Activated T-cell treated with anti-CD3 and anti-CD28 coated beads, Interleukin-2, amount 50 U/mL, for 24 hours (primary cell): Measurements from ENCODE around the gene ZNF688.

Experiments
- DNase-seq: peaks from one replicate; pipeline ENCODE4 v3.0.0-alpha.2; 2020
- H3K27ac Mint-ChIP-seq: 2 replicates; pipeline ENCODE4 v1.8.0; 2020; ENCODE audit warnings: mild to moderate bottlenecking, mixed read lengths
- H3K27me3 Mint-ChIP-seq: 2 replicates; pipeline ENCODE4 v1.8.0; 2020; ENCODE audit warnings: mixed read lengths
- H3K36me3 Mint-ChIP-seq: 2 replicates; pipeline ENCODE4 v1.8.0; 2020; ENCODE audit warnings: low read depth, mixed read lengths
- H3K4me1 Mint-ChIP-seq: 2 replicates; pipeline ENCODE4 v1.8.0; 2020; ENCODE audit warnings: low read depth, mixed read lengths
- H3K4me3 Mint-ChIP-seq: 2 replicates; pipeline ENCODE4 v1.8.0; 2020; ENCODE audit warnings: mild to moderate bottlenecking, moderate library complexity, mixed read lengths
- H3K9me3 Mint-ChIP-seq: 2 replicates; pipeline ENCODE4 v1.8.0; 2020; ENCODE audit warnings: mixed read lengths

ZNF688 gene

GRCh38 chr16:30571445-30572322, at the start of gene ZNF688:
TSS of gene ZNF688 (minus strand) at chr16:30571714. CDS start at chr16:30571629, 85 bp downstream.
- H3K36me3 Mint-ChIP-seq, result peaks cover 9% of the 10 kb centered on the region
- no peaks in the 10 kb centered on the region for H3K9me3 Mint-ChIP-seq
- peak within 1 kb of the TSS; percentile 89 for H3K4me3 Mint-ChIP-seq
- H3K4me1 Mint-ChIP-seq, result peaks cover 63% of the 10 kb centered on the region
- peak; percentile 91 for DNase-seq
- no peaks in the 10 kb centered on the region for H3K27me3 Mint-ChIP-seq
- peak within 1 kb of the TSS; percentile 91 for H3K27ac Mint-ChIP-seq

- no peak overlapping the region for H3K4me3 Mint-ChIP-seq
- H3K36me3 Mint-ChIP-seq, result no peaks in the 10 kb centered on the region
- H3K9me3 Mint-ChIP-seq, result no peaks in the 10 kb centered on the region
- no peaks in the 10 kb centered on the region for H3K4me1 Mint-ChIP-seq
- H3K27ac Mint-ChIP-seq, result no peak overlapping the region
- no peaks in the 10 kb centered on the region for H3K27me3 Mint-ChIP-seq
- no peak for DNase-seq
Measured at GRCh38 chr16:30620169-30620568, 48.7 kb upstream of the ZNF688 start.

GRCh38 chr16:30619638-30620037, 48.1 kb upstream of the ZNF688 start:
- Mint-ChIP-seq H3K9me3 (no peaks in the 10 kb centered on the region), H3K4me3 (no peak overlapping the region), H3K4me1 (no peaks in the 10 kb centered on the region), H3K36me3 (no peaks in the 10 kb centered on the region), H3K27me3 (no peaks in the 10 kb centered on the region), H3K27ac (no peak overlapping the region)
- DNase-seq, result no peak

- no peaks in the 10 kb centered on the region for H3K27me3 Mint-ChIP-seq
- no peak overlapping the region for H3K27ac Mint-ChIP-seq
- DNase-seq, result no peak
- H3K36me3 Mint-ChIP-seq, result no peaks in the 10 kb centered on the region
- no peak overlapping the region for H3K4me3 Mint-ChIP-seq
- H3K9me3 Mint-ChIP-seq, result no peaks in the 10 kb centered on the region
- no peaks in the 10 kb centered on the region for H3K4me1 Mint-ChIP-seq
Measured at GRCh38 chr16:30619202-30619601, 47.7 kb upstream of the ZNF688 start.

GRCh38 chr16:30615358-30616091, 44.0 kb upstream of the ZNF688 start:
- Mint-ChIP-seq H3K9me3 (no peaks in the 10 kb centered on the region), H3K4me3 (no peak overlapping the region), H3K27ac (no peak overlapping the region), H3K4me1 (peaks cover 6% of the 10 kb centered on the region), H3K36me3 (peaks cover under 1% of the 10 kb centered on the region), H3K27me3 (no peaks in the 10 kb centered on the region)
- DNase-seq, result peak; percentile 78

- peak within 1 kb of the TSS; percentile 93 for H3K4me3 Mint-ChIP-seq
- H3K9me3 Mint-ChIP-seq, result no peaks in the 10 kb centered on the region
- peaks cover 22% of the 10 kb centered on the region for H3K4me1 Mint-ChIP-seq
- H3K27ac Mint-ChIP-seq, result peak within 1 kb of the TSS; percentile 98
- H3K27me3 Mint-ChIP-seq, result no peaks in the 10 kb centered on the region
- peak; percentile 97 for DNase-seq
- H3K36me3 Mint-ChIP-seq, result peaks cover 45% of the 10 kb centered on the region
Measured at GRCh38 chr16:30609926-30610839, 38.7 kb upstream of the ZNF688 start, which contains the start of gene ZNF689. TSS of gene ZNF689 (minus strand) at chr16:30610389. CDS start at chr16:30610041, 348 bp downstream.

GRCh38 chr16:30609002-30609925, 37.8 kb upstream of the ZNF688 start:
- peaks cover 54% of the 10 kb centered on the region for H3K36me3 Mint-ChIP-seq
- H3K4me3 Mint-ChIP-seq, result peak overlapping the region; percentile 93
- H3K4me1 Mint-ChIP-seq, result peaks cover 22% of the 10 kb centered on the region
- peak; percentile 80 for DNase-seq
- H3K9me3 Mint-ChIP-seq, result no peaks in the 10 kb centered on the region
- H3K27me3 Mint-ChIP-seq, result no peaks in the 10 kb centered on the region
- peak overlapping the region; percentile 98 for H3K27ac Mint-ChIP-seq

- peaks cover 78% of the 10 kb centered on the region for H3K36me3 Mint-ChIP-seq
- H3K4me1 Mint-ChIP-seq, result peaks cover 22% of the 10 kb centered on the region
- no peaks in the 10 kb centered on the region for H3K9me3 Mint-ChIP-seq
- no peaks in the 10 kb centered on the region for H3K27me3 Mint-ChIP-seq
- H3K27ac Mint-ChIP-seq, result no peak overlapping the region
- DNase-seq, result no peak
- H3K4me3 Mint-ChIP-seq, result no peak overlapping the region
Measured at GRCh38 chr16:30606004-30606403, 34.5 kb upstream of the ZNF688 start.

GRCh38 chr16:30605158-30605557, 33.6 kb upstream of the ZNF688 start:
- H3K36me3 Mint-ChIP-seq, result peaks cover 74% of the 10 kb centered on the region
- H3K9me3 Mint-ChIP-seq, result no peaks in the 10 kb centered on the region
- H3K27ac Mint-ChIP-seq, result no peak overlapping the region
- no peaks in the 10 kb centered on the region for H3K27me3 Mint-ChIP-seq
- no peak for DNase-seq
- peaks cover 16% of the 10 kb centered on the region for H3K4me1 Mint-ChIP-seq
- H3K4me3 Mint-ChIP-seq, result no peak overlapping the region

- no peaks in the 10 kb centered on the region for H3K27me3 Mint-ChIP-seq
- no peak overlapping the region for H3K27ac Mint-ChIP-seq
- H3K4me3 Mint-ChIP-seq, result no peak overlapping the region
- peaks cover 72% of the 10 kb centered on the region for H3K36me3 Mint-ChIP-seq
- no peak for DNase-seq
- peaks cover 16% of the 10 kb centered on the region for H3K4me1 Mint-ChIP-seq
- H3K9me3 Mint-ChIP-seq, result no peaks in the 10 kb centered on the region
Measured at GRCh38 chr16:30604316-30604947, 32.9 kb upstream of the ZNF688 start.

- Mint-ChIP-seq H3K27ac (no peak overlapping the region), H3K36me3 (peaks cover 67% of the 10 kb centered on the region), H3K27me3 (no peaks in the 10 kb centered on the region), H3K4me1 (peaks cover 13% of the 10 kb centered on the region), H3K9me3 (no peaks in the 10 kb centered on the region), H3K4me3 (no peak overlapping the region)
- DNase-seq, result no peak
Measured at GRCh38 chr16:30603945-30604315, 32.4 kb upstream of the ZNF688 start.

GRCh38 chr16:30602616-30603277, 31.2 kb upstream of the ZNF688 start:
- Mint-ChIP-seq H3K4me3 (no peak overlapping the region), H3K9me3 (no peaks in the 10 kb centered on the region), H3K27ac (peak overlapping the region; percentile 67), H3K27me3 (no peaks in the 10 kb centered on the region), H3K36me3 (peaks cover 56% of the 10 kb centered on the region), H3K4me1 (peaks cover 11% of the 10 kb centered on the region)
- DNase-seq, result no peak

- Mint-ChIP-seq H3K27ac (no peak overlapping the region), H3K36me3 (peaks cover 50% of the 10 kb centered on the region), H3K4me3 (no peak overlapping the region), H3K9me3 (no peaks in the 10 kb centered on the region), H3K27me3 (no peaks in the 10 kb centered on the region), H3K4me1 (peaks cover 7% of the 10 kb centered on the region)
- DNase-seq, result no peak
Measured at GRCh38 chr16:30601966-30602365, 30.5 kb upstream of the ZNF688 start.
